CD4-positive, alpha-beta T cell (primary cell): ENCODE measurements around the gene OLFML2A. TPM values are rescaled to one million over a fixed set of nuclear protein-coding genes. Genes with fewer than 3 reads are reported as not detected.

Experiments
- ATAC-seq: fragments of 200-7000 bp; cut with Tn5 transposase; one replicate; pipeline ENCODE4 v1.10.0; 2022; ENCODE audit warnings: mild to moderate bottlenecking; ENCODE audit not compliant: poor library complexity
- CTCF ChIA-PET: fragments of 350-600 bp; sonication (Branson Sonifier 250); formaldehyde crosslinking; loops from one replicate; lab custom pipeline; 2021; ENCODE audit warnings: antibody characterized with exemption, inconsistent platforms; lab: Charles Lee
- POLR2A ChIA-PET: fragments of 350-600 bp; sonication (Branson Sonifier 250); formaldehyde crosslinking; loops from one replicate; lab custom pipeline; 2021; ENCODE audit warnings: antibody characterized with exemption, inconsistent platforms; lab: Charles Lee
- DNase-seq, 14 experiments: peaks; one replicate each; pipeline ENCODE4 v3.0.0-alpha.2; 2013 to 2020; ENCODE audit warnings: mixed read lengths in 2 of 14
- H3K27ac ChIP-seq, 2 donors: one replicate each; pipeline versions ENCODE4 v1.5.1 to v1.7.0; 2013; ENCODE audit warnings: low read length in 2 of 2, low read depth in 1 of 2, mild to moderate bottlenecking in 1 of 2
- H3K27me3 ChIP-seq, 2 experiments: 1 replicate in 1 of 2; 2 replicates in 1 of 2; pipeline versions ENCODE4 v1.6.1 to v1.7.0; 2013; ENCODE audit warnings: low read length in 2 of 2, control low read depth in 1 of 2, mild to moderate bottlenecking in 1 of 2, moderate library complexity in 1 of 2; ENCODE audit not compliant: insufficient read depth in 2 of 2, control insufficient read depth in 1 of 2
- H3K36me3 ChIP-seq: one replicate; pipeline ENCODE4 v1.6.1; 2013; ENCODE audit warnings: low read length, control low read depth; ENCODE audit not compliant: insufficient read depth
- H3K4me1 ChIP-seq: one replicate; pipeline ENCODE4 v1.6.1; 2013; ENCODE audit warnings: low read length, control low read depth; ENCODE audit not compliant: insufficient read depth
- H3K4me3 ChIP-seq: one replicate; pipeline ENCODE4 v1.5.1; 2013; ENCODE audit warnings: mild to moderate bottlenecking, low read length, moderate library complexity
- H3K9me3 ChIP-seq, 2 experiments: 1 replicate in 1 of 2; 2 replicates in 1 of 2; pipeline versions ENCODE4 v1.6.1 to v1.7.0; 2013; ENCODE audit warnings: low read length in 2 of 2, mild to moderate bottlenecking in 2 of 2, control low read depth in 1 of 2, moderate library complexity in 1 of 2; ENCODE audit not compliant: control insufficient read depth in 1 of 2, insufficient read depth in 1 of 2
- H3K27ac Mint-ChIP-seq: one replicate; pipeline ENCODE4 v1.8.0; 2020; ENCODE audit warnings: mixed read lengths
- H3K27me3 Mint-ChIP-seq: one replicate; pipeline ENCODE4 v1.8.0; 2021; ENCODE audit warnings: mixed read lengths
- H3K36me3 Mint-ChIP-seq: one replicate; pipeline ENCODE4 v1.8.0; 2021; ENCODE audit warnings: low read depth, mixed read lengths
- H3K4me1 Mint-ChIP-seq: one replicate; pipeline ENCODE4 v1.8.0; 2021; ENCODE audit warnings: low read depth, mixed read lengths
- H3K4me3 Mint-ChIP-seq: one replicate; pipeline ENCODE4 v1.8.0; 2020; ENCODE audit warnings: mild to moderate bottlenecking, mixed read lengths
- H3K9me3 Mint-ChIP-seq: one replicate; pipeline ENCODE4 v1.8.0; 2020; ENCODE audit warnings: mixed read lengths
- intact Hi-C, 2 experiments: fragments of 100-400 bp; cut with DNase I in 1 of 2; cut with micrococcal nuclease in 1 of 2; formaldehyde crosslinking; loops; one replicate each; pipeline versions ENCODE4 v1.15.1 to v1.9.0; 2023 to 2025; cut with DNase I, micrococcal nuclease
- total RNA-seq, 174 experiments: library from RNA in 2 of 174; stranded (reverse) in 2 of 174; gene quantifications; one replicate each; pipeline ENCODE4 v1.2.3 and lab custom pipeline; 2021 to 2026
- TF ChIP-seq, protein P1 (sequence below): fragments of 200-600 bp; IDR thresholded peaks from one replicate; pipeline ENCODE4 v1.8.0; 2022; ENCODE audit warnings: antibody characterized with exemption, mild to moderate bottlenecking

Gene OLFML2A
- total RNA-seq, 2 experiments from 2014 or later = not detected

DNA sequence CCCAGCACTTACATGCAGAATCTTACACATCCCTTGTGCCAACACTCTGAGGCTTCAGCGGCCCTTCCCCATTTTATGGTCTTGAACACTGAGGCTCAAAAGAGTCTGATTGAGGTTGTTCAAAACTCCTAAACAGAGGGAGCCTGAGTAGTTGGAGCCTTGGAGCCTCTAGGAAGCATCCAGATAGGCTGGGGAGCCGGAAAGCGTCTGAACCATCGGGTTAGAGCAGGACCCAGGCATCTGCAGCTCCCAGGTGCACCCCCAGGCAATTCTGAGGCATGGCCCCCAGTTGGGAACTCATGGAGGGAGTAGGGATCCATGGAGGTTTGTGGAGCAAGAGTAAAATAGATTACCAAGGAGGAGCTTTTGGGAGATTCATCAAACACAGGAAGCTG is 3.8 kb downstream of the OLFML2A start:
- Histone ChIP-seq H3K9me3 (peaks cover 0 to 4% of the 10 kb centered on the region in 2 experiments), H3K4me1 (peaks cover 11% of the 10 kb centered on the region), H3K4me3 (no peak overlapping the region), H3K27me3 (peaks cover 16 to 20% of the 10 kb centered on the region in 2 experiments), H3K27ac (no peak overlapping the region), H3K36me3 (no peaks in the 10 kb centered on the region)
- DNase-seq (no peak), ATAC-seq (no peak)
- Mint-ChIP-seq H3K4me3 (no peak overlapping the region), H3K9me3 (no peaks in the 10 kb centered on the region), H3K4me1 (peaks cover 6% of the 10 kb centered on the region), H3K27me3 (peaks cover 19% of the 10 kb centered on the region), H3K36me3 (no peaks in the 10 kb centered on the region), H3K27ac (no peak overlapping the region)
- CTCF ChIA-PET = no interaction called here
- POLR2A ChIA-PET = no interaction called here
- intact Hi-C loops = no loop called here
- TF ChIP-seq, protein P1, sequence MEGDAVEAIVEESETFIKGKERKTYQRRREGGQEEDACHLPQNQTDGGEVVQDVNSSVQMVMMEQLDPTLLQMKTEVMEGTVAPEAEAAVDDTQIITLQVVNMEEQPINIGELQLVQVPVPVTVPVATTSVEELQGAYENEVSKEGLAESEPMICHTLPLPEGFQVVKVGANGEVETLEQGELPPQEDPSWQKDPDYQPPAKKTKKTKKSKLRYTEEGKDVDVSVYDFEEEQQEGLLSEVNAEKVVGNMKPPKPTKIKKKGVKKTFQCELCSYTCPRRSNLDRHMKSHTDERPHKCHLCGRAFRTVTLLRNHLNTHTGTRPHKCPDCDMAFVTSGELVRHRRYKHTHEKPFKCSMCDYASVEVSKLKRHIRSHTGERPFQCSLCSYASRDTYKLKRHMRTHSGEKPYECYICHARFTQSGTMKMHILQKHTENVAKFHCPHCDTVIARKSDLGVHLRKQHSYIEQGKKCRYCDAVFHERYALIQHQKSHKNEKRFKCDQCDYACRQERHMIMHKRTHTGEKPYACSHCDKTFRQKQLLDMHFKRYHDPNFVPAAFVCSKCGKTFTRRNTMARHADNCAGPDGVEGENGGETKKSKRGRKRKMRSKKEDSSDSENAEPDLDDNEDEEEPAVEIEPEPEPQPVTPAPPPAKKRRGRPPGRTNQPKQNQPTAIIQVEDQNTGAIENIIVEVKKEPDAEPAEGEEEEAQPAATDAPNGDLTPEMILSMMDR = no peak

DNA sequence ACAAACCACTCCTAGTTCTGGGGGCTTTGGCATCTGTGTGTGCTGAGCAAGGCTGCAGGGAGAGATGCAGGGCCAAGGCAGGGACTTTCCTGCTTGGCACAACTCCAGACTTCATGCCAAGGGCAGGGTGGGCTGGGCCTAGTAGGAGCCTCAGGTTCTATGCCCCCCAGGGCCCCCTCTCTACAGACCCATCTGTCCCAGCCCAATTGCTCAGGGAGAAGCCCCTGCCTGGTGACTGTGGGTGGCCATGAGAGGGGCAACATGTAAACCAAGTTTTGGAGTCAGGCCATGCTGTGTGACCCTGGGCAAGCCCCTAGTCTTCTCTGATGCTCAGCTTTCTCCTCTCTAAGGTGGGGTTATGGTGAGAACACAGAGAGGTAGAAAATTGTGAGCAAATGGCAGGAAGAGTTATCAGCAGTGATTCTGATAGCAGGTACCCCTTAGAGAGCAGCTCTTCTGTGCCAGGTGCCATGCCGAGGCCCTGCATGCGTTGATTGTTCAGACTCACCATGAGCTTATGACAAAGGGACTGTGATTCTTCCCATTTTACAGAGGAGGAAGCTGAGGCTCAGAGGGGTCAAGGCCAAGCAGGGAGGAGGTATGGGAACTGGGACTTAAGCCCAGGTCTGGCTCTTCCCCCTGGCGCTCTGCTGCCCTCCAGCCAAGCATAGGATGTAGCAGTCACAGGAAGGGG is 5.2 kb downstream of the OLFML2A start:
- Mint-ChIP-seq H3K4me1 (no peaks in the 10 kb centered on the region), H3K27ac (no peak overlapping the region), H3K27me3 (peaks cover 8% of the 10 kb centered on the region), H3K4me3 (no peak overlapping the region), H3K9me3 (no peaks in the 10 kb centered on the region), H3K36me3 (no peaks in the 10 kb centered on the region)
- no peaks in the 10 kb centered on the region for H3K36me3 ChIP-seq
- TF ChIP-seq, protein P1 = no peak
- no peak overlapping the region for H3K27ac ChIP-seq
- DNase-seq (peak in 1 of 14 experiments; percentile 19), ATAC-seq (no peak)
- H3K9me3 ChIP-seq = peaks cover 0 to 4% of the 10 kb centered on the region in 2 experiments
- H3K4me3 ChIP-seq = no peak overlapping the region
- intact Hi-C loops = no loop called here
- peaks cover 4% of the 10 kb centered on the region for H3K4me1 ChIP-seq
- CTCF ChIA-PET = no interaction called here
- POLR2A ChIA-PET = no interaction called here
- peaks cover 6 to 8% of the 10 kb centered on the region in 2 experiments for H3K27me3 ChIP-seq

DNA sequence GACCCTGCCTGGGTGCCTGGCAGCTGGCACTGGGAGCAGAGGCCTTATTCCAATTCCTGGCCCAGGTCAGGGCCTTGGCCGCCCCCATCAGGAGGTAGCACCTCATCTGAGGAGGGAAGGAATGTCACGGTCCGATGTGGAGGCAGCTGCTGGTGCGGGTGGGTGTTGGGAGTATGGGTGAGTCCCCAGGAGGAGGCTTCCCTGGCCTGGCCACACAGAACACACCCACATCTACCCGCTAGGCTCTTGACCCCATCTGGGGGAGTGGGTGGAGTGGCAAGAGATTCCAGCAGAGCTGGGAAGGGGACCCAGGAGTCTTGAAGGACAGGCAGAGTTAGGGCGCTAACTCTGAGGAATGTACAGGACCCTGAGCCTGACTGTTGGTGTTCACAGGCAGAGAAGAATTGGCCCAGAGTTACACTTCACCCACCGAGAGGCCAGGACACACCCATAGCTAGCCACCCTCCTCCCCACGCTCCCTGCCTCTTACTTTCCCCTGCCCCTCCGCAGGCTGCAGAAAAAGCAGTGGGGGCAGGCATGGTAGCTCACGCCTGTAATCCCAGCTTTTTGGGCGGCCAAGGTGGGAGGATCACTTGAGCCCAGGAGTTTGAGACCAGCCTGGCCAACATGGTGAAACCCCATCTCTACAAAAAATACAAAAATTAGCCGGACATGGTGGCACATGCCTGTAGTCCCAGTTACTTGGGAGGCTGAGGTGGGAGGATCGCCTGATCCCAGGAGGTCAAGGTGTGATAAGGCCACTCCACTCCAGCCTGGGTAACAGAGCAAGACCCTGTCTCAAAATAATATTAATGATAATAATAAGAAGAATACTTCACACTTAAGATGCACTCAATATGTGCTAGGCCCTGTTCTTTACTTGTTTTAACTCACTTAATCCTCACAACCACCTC is 6.0 kb downstream of the OLFML2A start:
- POLR2A ChIA-PET = no interaction called here

More for the DNA sequence above, 6.0 kb downstream of the OLFML2A start:
- no peak overlapping the region for H3K4me3 Mint-ChIP-seq
- H3K9me3 Mint-ChIP-seq = no peaks in the 10 kb centered on the region
- no peaks in the 10 kb centered on the region for H3K4me1 ChIP-seq
- H3K4me3 ChIP-seq = no peak overlapping the region
- DNase-seq (peak in 1 of 14 experiments; percentile 21), ATAC-seq (no peak)
- intact Hi-C loops = no loop called here
- H3K27me3 ChIP-seq = no peaks in the 10 kb centered on the region
- CTCF ChIA-PET = no interaction called here
- no peaks in the 10 kb centered on the region for H3K4me1 Mint-ChIP-seq
- no peaks in the 10 kb centered on the region for H3K9me3 ChIP-seq
- no peaks in the 10 kb centered on the region for H3K36me3 ChIP-seq
- H3K27me3 Mint-ChIP-seq = peaks cover 8% of the 10 kb centered on the region
- no peaks in the 10 kb centered on the region for H3K36me3 Mint-ChIP-seq
- no peak overlapping the region for H3K27ac Mint-ChIP-seq
- no peak overlapping the region for H3K27ac ChIP-seq
- TF ChIP-seq, protein P1 = no peak
